Activated CD4-positive, alpha-beta T cell treated with anti-CD3 and anti-CD28 coated beads, Interleukin-2, amount 10 ng/mL, durations not matched to agents 7 days and 5 days (primary cell): ENCODE results near the gene ABHD10. TPM values are rescaled to one million over a fixed set of nuclear protein-coding genes. Genes with fewer than 3 reads are reported as not detected.
"Not testable (repeated sequence)": the region's sequence is repeated elsewhere in the genome, so short reads cannot be mapped to it uniquely, and the experiment has no call there.

Experiments used
- CTCF ChIA-PET: fragments of 350-600 bp; sonication (Branson Sonifier 250); formaldehyde crosslinking; loops from one replicate; lab custom pipeline; 2021; ENCODE audit warnings: antibody characterized with exemption; lab: Charles Lee
- POLR2A ChIA-PET: fragments of 350-600 bp; sonication (Branson Sonifier 250); formaldehyde crosslinking; loops from one replicate; lab custom pipeline; 2021; ENCODE audit warnings: antibody characterized with exemption; lab: Charles Lee
- DNase-seq: peaks from one replicate; pipeline ENCODE4 v3.0.0-alpha.2; 2020
- H3K27ac Mint-ChIP-seq: one replicate; pipeline ENCODE4 v1.8.0; 2021; ENCODE audit warnings: mild to moderate bottlenecking, moderate library complexity, mixed read lengths
- H3K27me3 Mint-ChIP-seq: one replicate; pipeline ENCODE4 v1.8.0; 2021; ENCODE audit warnings: mixed read lengths
- H3K36me3 Mint-ChIP-seq: one replicate; pipeline ENCODE4 v1.8.0; 2021; ENCODE audit warnings: low read depth, mixed read lengths
- H3K4me1 Mint-ChIP-seq: one replicate; pipeline ENCODE4 v1.8.0; 2021; ENCODE audit warnings: mixed read lengths
- H3K4me3 Mint-ChIP-seq: one replicate; pipeline ENCODE4 v1.8.0; 2021; ENCODE audit warnings: mild to moderate bottlenecking, moderate library complexity, mixed read lengths
- H3K9me3 Mint-ChIP-seq: one replicate; pipeline ENCODE4 v1.8.0; 2021; ENCODE audit warnings: mixed read lengths
- total RNA-seq, 2 experiments: library from RNA; stranded (reverse); gene quantifications; one replicate each; pipeline ENCODE4 v1.2.3, GENCODE V29; 2021

Gene ABHD10
- total RNA-seq, 2 experiments from 2014 or later: 36.9 to 40.0 TPM

GRCh38 chr3:112020674-112021085 lies 41.9 kb downstream of the ABHD10 start:
- no peak for DNase-seq
- H3K4me1 Mint-ChIP-seq: no peaks in the 10 kb centered on the region
- H3K36me3 Mint-ChIP-seq: no peaks in the 10 kb centered on the region
- POLR2A ChIA-PET: no interaction called here
- CTCF ChIA-PET: no interaction called here
- no peaks in the 10 kb centered on the region for H3K27me3 Mint-ChIP-seq
- H3K4me3 Mint-ChIP-seq: no peak overlapping the region
- no peaks in the 10 kb centered on the region for H3K9me3 Mint-ChIP-seq
- H3K27ac Mint-ChIP-seq: no peak overlapping the region

GRCh38 chr3:112027142-112027541 lies 48.3 kb downstream of the ABHD10 start:
- Mint-ChIP-seq H3K27ac (no peak overlapping the region), H3K9me3 (no peaks in the 10 kb centered on the region), H3K27me3 (no peaks in the 10 kb centered on the region), H3K4me1 (no peaks in the 10 kb centered on the region), H3K36me3 (no peaks in the 10 kb centered on the region), H3K4me3 (no peak overlapping the region)
- ChIA-PET CTCF (no interaction called here), POLR2A (no interaction called here)
- no peak for DNase-seq

GRCh38 chr3:112027826-112028225 lies 49.0 kb downstream of the ABHD10 start:
- H3K4me1 Mint-ChIP-seq: no peaks in the 10 kb centered on the region
- no peak overlapping the region for H3K27ac Mint-ChIP-seq
- H3K36me3 Mint-ChIP-seq: no peaks in the 10 kb centered on the region
- H3K4me3 Mint-ChIP-seq: no peak overlapping the region
- no peaks in the 10 kb centered on the region for H3K9me3 Mint-ChIP-seq
- DNase-seq: no peak
- peaks cover 2% of the 10 kb centered on the region for H3K27me3 Mint-ChIP-seq
- CTCF ChIA-PET: no interaction called here
- POLR2A ChIA-PET: no interaction called here

DNA sequence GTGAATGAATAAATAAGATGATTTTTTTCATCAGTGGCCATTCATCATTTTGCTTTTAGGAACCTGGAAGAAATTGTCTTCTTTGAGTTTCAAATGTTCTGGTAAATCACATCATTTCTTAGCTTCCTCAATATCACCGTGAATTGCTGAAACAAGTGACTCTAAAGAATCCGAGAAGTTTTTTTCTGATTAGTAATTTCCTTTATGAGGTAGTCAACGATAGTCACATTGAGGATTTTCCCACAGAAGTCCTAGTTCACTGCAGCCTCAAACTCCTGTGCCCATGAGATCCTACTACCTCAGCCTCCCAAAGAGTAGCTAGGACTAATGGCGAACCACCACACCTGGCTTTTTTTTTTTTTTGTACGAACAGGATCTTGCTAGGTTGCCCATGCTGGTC lies 52.1 kb downstream of the ABHD10 start:
- CTCF ChIA-PET: interaction anchor here (0.8 to 1.1 kb wide), 2 partner anchors 14 to 292 kb away, joined by 3 read pairs; no protein-coding TSS in a partner anchor
- POLR2A ChIA-PET: no interaction called here
- H3K4me1 Mint-ChIP-seq: no peaks in the 10 kb centered on the region
- no peaks in the 10 kb centered on the region for H3K36me3 Mint-ChIP-seq
- no peak for DNase-seq
- no peaks in the 10 kb centered on the region for H3K9me3 Mint-ChIP-seq
- H3K27me3 Mint-ChIP-seq: peaks cover 2% of the 10 kb centered on the region
- H3K4me3 Mint-ChIP-seq: no peak overlapping the region
- H3K27ac Mint-ChIP-seq: no peak overlapping the region

- Mint-ChIP-seq H3K4me3 (no peak overlapping the region), H3K27ac (no peak overlapping the region), H3K27me3 (peaks cover 2% of the 10 kb centered on the region), H3K9me3 (no peaks in the 10 kb centered on the region), H3K4me1 (no peaks in the 10 kb centered on the region), H3K36me3 (no peaks in the 10 kb centered on the region)
- ChIA-PET POLR2A (no interaction called here), CTCF (interaction anchor here (0.9 to 1.1 kb wide), 2 partner anchors 11 to 290 kb away, joined by 3 read pairs; no protein-coding TSS in a partner anchor)
- DNase-seq: no peak
These were observed 53.4 kb downstream of the ABHD10 start for GRCh38 chr3:112032098-112032731.

DNA sequence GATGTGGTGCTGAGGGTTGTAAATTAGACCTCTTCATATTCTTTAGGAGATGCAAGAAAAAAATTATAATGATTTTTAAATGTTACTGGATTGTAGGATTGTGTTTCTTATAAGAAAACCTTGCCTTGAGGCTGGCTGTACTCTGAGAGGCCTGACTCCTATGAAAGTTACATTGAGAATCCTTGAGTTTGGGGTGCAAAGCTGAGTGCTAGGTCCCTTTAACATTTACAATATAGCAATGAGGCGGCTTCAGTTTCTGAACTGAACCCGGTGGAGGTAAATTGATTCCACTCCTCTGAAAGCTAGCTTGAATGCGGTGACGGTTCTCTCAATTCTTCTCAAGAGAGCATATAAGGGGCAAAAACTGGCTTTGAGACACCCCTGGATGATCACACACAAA lies 55.6 kb downstream of the ABHD10 start, which contains the start of gene TMPRSS7:
Gene TMPRSS7, plus strand, starts transcription at position 301 of the 400 bp plus-strand sequence. CDS start 110 bp downstream, outside the sequence.
- H3K9me3 Mint-ChIP-seq: no peaks in the 10 kb centered on the region

GRCh38 chr3:112035241-112035640 lies 56.4 kb downstream of the ABHD10 start:
- peaks cover 2% of the 10 kb centered on the region for H3K27me3 Mint-ChIP-seq
- ChIA-PET POLR2A (no interaction called here), CTCF (interaction anchor here (1.1 to 1.2 kb wide), 2 partner anchors 8 to 11 kb away, joined by 3 to 5 read pairs; no protein-coding TSS in a partner anchor)
- H3K4me3 Mint-ChIP-seq: no peak overlapping the region
- no peaks in the 10 kb centered on the region for H3K9me3 Mint-ChIP-seq
- DNase-seq: no peak
- no peaks in the 10 kb centered on the region for H3K4me1 Mint-ChIP-seq
- no peak overlapping the region for H3K27ac Mint-ChIP-seq
- no peaks in the 10 kb centered on the region for H3K36me3 Mint-ChIP-seq

More for the DNA sequence above, 55.6 kb downstream of the ABHD10 start, which contains the start of gene TMPRSS7:
- DNase-seq: no peak
- no peak within 1 kb of the TSS for H3K27ac Mint-ChIP-seq
- no peak within 1 kb of the TSS for H3K4me3 Mint-ChIP-seq
- H3K27me3 Mint-ChIP-seq: peaks cover 2% of the 10 kb centered on the region
- no peaks in the 10 kb centered on the region for H3K4me1 Mint-ChIP-seq
- H3K36me3 Mint-ChIP-seq: no peaks in the 10 kb centered on the region
- ChIA-PET CTCF (interaction anchor here (1.1 to 1.2 kb wide), 2 partner anchors 9 to 10 kb away, joined by 3 to 5 read pairs; no protein-coding TSS in a partner anchor), POLR2A (no interaction called here)

DNA sequence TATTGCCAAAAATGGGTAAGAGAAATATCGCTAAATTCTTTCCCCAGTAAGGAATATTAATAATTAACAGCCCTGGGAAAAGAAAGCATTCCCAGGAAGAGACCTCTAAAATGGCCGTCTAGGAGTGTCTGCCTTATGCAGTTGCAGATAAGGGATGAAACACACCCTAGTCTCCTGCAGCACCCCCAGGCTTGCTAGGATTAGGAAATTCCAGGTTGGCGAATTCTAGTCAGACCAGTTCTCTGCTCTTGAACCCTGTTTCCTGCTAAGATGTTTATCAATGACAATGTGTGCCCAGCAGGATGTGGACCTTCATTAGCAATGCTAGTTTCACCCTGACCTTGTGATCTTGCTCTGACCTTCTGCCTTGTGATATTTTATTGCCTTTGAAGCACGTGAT lies 58.4 kb downstream of the ABHD10 start:
- not testable (repeated sequence) for H3K4me1 Mint-ChIP-seq, H3K36me3 Mint-ChIP-seq, DNase-seq

DNA sequence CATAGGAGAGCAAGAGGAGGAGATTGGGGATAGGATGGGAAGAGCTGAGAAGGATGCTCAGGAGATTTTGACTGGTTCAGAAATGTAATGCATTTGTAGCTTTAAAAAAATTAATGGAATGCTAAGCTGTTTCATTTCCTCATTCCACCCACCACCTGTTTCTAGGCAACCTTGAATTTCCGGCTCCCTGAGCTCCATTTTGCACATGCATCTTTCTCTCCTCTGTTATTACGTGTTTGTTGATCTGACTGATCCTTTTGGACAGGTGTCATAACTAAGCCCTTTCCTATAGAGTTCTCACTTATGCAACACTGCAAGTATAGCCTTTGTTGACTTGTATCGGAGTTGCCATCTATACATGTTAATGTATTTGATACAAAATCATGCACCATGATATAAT lies 60.0 kb downstream of the ABHD10 start:
- Mint-ChIP-seq H3K4me3 (no peak overlapping the region), H3K36me3 (no peaks in the 10 kb centered on the region), H3K27me3 (no peaks in the 10 kb centered on the region), H3K4me1 (no peaks in the 10 kb centered on the region), H3K9me3 (no peaks in the 10 kb centered on the region), H3K27ac (no peak overlapping the region)
- ChIA-PET POLR2A (no interaction called here), CTCF (interaction anchor here (1.3 to 2.3 kb wide), 3 partner anchors 13 to 25 kb away, joined by 3 to 7 read pairs (median 5); no protein-coding TSS in a partner anchor)
- no peak for DNase-seq

More for the DNA sequence above, 58.4 kb downstream of the ABHD10 start:
- H3K27ac Mint-ChIP-seq, CTCF ChIA-PET, H3K4me3 Mint-ChIP-seq, H3K9me3 Mint-ChIP-seq, H3K27me3 Mint-ChIP-seq, POLR2A ChIA-PET: not testable (repeated sequence)

DNA sequence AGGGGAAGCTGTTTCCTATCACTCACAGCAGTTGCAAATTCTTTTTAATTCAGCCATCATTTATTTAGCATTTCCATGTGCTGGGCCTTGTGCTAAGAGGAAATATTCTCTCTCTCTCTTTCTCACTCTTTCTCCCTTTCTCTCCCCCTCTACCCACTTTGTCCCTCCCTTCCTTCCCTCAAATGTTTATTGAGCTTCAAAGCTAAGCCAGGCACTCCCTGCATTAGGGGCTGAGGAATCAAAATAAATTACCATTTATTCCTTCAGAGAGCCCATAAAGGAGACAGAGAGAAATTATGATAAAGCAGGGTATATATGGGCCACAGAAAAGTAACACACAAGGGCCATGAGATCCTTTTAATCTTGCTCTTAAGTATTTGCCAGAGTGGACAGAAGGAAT lies 62.5 kb downstream of the ABHD10 start:
- Mint-ChIP-seq H3K27ac (no peak overlapping the region), H3K27me3 (no peaks in the 10 kb centered on the region), H3K4me3 (no peak overlapping the region), H3K36me3 (no peaks in the 10 kb centered on the region), H3K9me3 (no peaks in the 10 kb centered on the region), H3K4me1 (no peaks in the 10 kb centered on the region)
- DNase-seq: no peak
- POLR2A ChIA-PET: no interaction called here
- CTCF ChIA-PET: interaction anchor here (4.2 kb wide), 1 partner anchor 28 kb away, joined by 13 read pairs; no protein-coding TSS in a partner anchor

DNA sequence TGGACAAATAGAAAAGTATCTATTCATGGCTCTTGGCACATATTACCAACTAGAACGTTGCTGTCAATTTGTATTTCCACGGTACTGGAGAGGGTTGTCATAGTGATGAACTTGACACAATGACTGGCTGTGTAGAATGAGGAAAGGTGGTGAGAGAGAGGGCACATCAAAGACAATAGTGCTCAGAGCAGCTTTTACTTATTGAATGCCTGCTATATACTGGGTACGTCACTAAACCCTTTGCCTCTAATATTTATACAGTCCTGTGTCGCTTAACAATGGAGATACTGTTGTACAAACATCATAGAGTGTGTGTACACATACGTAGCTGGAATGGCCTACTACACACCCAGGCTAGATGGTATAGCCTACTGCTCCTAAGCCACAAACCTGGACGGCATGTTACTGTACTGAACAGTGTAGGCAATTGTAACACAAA lies 64.0 kb downstream of the ABHD10 start:
- POLR2A ChIA-PET: no interaction called here
- no peak for DNase-seq
- CTCF ChIA-PET: interaction anchor here (0.7 to 4.2 kb wide), 7 partner anchors 8 to 179 kb away, joined by 3 to 13 read pairs (median 3); partner anchors contain the start of gene TMPRSS7
- no peaks in the 10 kb centered on the region for H3K36me3 Mint-ChIP-seq
- H3K27me3 Mint-ChIP-seq: no peaks in the 10 kb centered on the region
- no peak overlapping the region for H3K27ac Mint-ChIP-seq
- H3K9me3 Mint-ChIP-seq: no peaks in the 10 kb centered on the region
- H3K4me1 Mint-ChIP-seq: no peaks in the 10 kb centered on the region
- no peak overlapping the region for H3K4me3 Mint-ChIP-seq
